22Rv1 (cell line): ENCODE measurements around the gene ITPRIPL2.

Experiments used
- CTCF ChIP-seq: fragments of 450-650 bp; IDR thresholded peaks from 2 replicates; pipeline ENCODE4 v1.5.1; 2017; ENCODE audit warnings: mild to moderate bottlenecking
- ZFX ChIP-seq: fragments of 450-650 bp; IDR thresholded peaks from 2 replicates; pipeline ENCODE4 v1.6.1; 2017; ENCODE audit warnings: antibody characterized with exemption, borderline replicate concordance

GRCh38 chr16:19093631-19094541 is 19.9 kb upstream of the ITPRIPL2 start:
- TF ChIP-seq CTCF (no peak), ZFX (no peak)
